Ishikawa (cell line): ENCODE measurements around the gene C13orf46.

Experiments
- CEBPB ChIP-seq: IDR thresholded peaks from 2 replicates; pipeline ENCODE4 v1.6.1; 2012
- CREB1 ChIP-seq: IDR thresholded peaks from 2 replicates; pipeline ENCODE4 v1.6.1; 2012; ENCODE audit warnings: low read depth
- FOXM1 ChIP-seq: IDR thresholded peaks from 2 replicates; pipeline ENCODE4 v1.6.1; 2012; ENCODE audit warnings: low read depth, borderline replicate concordance
- NFIC ChIP-seq: IDR thresholded peaks from 2 replicates; pipeline ENCODE4 v1.6.1; 2012
- TCF12 ChIP-seq: IDR thresholded peaks from 2 replicates; pipeline ENCODE4 v1.6.1; 2012; ENCODE audit warnings: low read depth
- YY1 ChIP-seq: IDR thresholded peaks from 2 replicates; pipeline ENCODE4 v1.6.1; 2012; ENCODE audit warnings: low read depth
- TF ChIP-seq, protein P1 (sequence below): IDR thresholded peaks from 2 replicates; pipeline ENCODE4 v1.6.1; 2012
- TF ChIP-seq, protein P2 (sequence below): IDR thresholded peaks from 2 replicates; pipeline ENCODE4 v1.6.1; 2012; ENCODE audit warnings: low read depth, mild to moderate bottlenecking

DNA sequence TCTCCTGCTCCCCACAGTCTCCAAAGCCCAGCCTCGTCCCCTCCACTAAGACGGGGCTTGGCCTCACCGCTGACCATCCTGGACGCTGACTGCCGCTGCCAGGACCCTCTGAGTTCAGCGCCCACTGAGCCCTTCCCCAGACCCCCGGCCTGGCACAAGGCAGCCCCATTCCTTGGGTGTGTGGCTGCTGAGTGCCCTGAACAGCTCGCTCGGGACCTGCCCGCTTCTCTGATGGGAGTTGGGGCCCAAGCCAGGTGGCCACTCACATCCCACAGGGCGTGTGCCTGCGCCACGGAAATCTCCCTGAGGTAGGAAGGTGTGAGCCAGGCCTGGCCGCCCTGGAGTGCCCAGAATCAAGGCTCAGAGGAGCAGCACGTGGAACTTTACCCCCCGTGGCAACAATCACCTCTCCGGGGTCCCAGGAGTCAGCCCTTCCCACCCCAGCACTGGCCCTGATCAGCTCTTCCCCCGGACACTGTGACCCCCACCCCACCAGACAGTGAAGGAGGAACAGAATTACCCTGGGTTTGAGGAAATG is 20.8 kb downstream of the C13orf46 start:
- TF ChIP-seq CEBPB (no peak), NFIC (no peak), TCF12 (no peak), FOXM1 (no peak), YY1 (no peak), CREB1 (no peak)
- TF ChIP-seq, protein P1, sequence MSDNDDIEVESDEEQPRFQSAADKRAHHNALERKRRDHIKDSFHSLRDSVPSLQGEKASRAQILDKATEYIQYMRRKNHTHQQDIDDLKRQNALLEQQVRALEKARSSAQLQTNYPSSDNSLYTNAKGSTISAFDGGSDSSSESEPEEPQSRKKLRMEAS: no peak
- TF ChIP-seq, protein P2, sequence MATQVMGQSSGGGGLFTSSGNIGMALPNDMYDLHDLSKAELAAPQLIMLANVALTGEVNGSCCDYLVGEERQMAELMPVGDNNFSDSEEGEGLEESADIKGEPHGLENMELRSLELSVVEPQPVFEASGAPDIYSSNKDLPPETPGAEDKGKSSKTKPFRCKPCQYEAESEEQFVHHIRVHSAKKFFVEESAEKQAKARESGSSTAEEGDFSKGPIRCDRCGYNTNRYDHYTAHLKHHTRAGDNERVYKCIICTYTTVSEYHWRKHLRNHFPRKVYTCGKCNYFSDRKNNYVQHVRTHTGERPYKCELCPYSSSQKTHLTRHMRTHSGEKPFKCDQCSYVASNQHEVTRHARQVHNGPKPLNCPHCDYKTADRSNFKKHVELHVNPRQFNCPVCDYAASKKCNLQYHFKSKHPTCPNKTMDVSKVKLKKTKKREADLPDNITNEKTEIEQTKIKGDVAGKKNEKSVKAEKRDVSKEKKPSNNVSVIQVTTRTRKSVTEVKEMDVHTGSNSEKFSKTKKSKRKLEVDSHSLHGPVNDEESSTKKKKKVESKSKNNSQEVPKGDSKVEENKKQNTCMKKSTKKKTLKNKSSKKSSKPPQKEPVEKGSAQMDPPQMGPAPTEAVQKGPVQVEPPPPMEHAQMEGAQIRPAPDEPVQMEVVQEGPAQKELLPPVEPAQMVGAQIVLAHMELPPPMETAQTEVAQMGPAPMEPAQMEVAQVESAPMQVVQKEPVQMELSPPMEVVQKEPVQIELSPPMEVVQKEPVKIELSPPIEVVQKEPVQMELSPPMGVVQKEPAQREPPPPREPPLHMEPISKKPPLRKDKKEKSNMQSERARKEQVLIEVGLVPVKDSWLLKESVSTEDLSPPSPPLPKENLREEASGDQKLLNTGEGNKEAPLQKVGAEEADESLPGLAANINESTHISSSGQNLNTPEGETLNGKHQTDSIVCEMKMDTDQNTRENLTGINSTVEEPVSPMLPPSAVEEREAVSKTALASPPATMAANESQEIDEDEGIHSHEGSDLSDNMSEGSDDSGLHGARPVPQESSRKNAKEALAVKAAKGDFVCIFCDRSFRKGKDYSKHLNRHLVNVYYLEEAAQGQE: no peak
